ENCODE measurements around the gene XKR3. TPM values are rescaled to one million over a fixed set of nuclear protein-coding genes. Genes with fewer than 3 reads are reported as not detected.

The XKR3 gene
- total RNA-seq, 1 experiment from 2014 or later: not detected

DNA sequence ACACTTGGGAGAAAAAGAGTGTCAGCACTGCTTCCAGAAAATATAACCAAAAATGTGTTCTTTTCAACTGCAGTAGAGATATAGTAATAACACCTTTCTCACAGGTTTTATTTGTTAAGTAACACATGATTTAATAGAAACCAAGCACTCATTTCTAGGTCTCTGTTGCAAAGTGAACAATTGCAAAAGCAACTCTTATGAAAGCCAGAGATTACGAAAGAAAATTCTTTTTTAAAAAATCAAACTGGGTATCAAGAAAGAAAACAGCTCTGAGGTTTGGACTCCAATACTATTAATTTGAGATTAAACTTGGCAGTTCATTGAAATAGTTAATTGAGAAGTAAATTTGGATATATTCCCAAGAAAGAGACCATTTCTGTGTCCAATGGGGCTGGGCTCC is 9.8 kb upstream of the XKR3 start:
- intact Hi-C loops (cut with micrococcal nuclease; ENCODE audit: unreplicated experiment): no loop called here

DNA sequence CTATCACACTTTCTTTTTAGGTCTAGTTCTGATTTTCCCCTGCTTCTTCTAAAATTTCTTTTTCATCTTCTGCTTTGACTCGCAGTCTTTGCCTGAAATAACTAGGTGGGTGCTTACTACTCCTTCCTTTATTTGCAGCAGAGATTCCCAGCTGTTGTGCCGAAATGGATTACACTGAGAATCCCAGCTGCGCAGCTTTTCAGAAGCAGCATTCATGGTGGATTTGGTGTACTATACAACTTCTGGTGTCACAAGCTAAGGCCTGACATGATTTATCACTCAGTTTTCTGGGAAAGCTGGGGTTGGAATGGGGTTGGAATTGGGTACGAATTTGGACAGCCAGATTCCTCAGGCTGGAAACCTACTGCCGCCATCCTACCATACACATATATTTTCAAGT is 6.0 kb upstream of the XKR3 start:
- no peak overlapping the region for H3K27ac Mint-ChIP-seq (ENCODE audit: unreplicated experiment)
- intact Hi-C loops (cut with micrococcal nuclease; ENCODE audit: unreplicated experiment): no loop called here
- peaks cover 18% of the 10 kb centered on the region for H3K9me3 Mint-ChIP-seq (ENCODE audit: low read depth, unreplicated experiment)
- H3K4me1 Mint-ChIP-seq (ENCODE audit: low read depth, unreplicated experiment): no peaks in the 10 kb centered on the region
- H3K27me3 Mint-ChIP-seq (ENCODE audit: unreplicated experiment): no peaks in the 10 kb centered on the region
- TF ChIP-seq, protein P1, sequence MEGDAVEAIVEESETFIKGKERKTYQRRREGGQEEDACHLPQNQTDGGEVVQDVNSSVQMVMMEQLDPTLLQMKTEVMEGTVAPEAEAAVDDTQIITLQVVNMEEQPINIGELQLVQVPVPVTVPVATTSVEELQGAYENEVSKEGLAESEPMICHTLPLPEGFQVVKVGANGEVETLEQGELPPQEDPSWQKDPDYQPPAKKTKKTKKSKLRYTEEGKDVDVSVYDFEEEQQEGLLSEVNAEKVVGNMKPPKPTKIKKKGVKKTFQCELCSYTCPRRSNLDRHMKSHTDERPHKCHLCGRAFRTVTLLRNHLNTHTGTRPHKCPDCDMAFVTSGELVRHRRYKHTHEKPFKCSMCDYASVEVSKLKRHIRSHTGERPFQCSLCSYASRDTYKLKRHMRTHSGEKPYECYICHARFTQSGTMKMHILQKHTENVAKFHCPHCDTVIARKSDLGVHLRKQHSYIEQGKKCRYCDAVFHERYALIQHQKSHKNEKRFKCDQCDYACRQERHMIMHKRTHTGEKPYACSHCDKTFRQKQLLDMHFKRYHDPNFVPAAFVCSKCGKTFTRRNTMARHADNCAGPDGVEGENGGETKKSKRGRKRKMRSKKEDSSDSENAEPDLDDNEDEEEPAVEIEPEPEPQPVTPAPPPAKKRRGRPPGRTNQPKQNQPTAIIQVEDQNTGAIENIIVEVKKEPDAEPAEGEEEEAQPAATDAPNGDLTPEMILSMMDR (IDR thresholded peaks at IDR 0.05; ENCODE audit: unreplicated experiment): no peak
- no TSS peak for BruUV-seq (replicated peaks)
- CTCF ChIA-PET: no interaction called here
- H3K4me3 Mint-ChIP-seq (ENCODE audit: low read depth, unreplicated experiment): no peak overlapping the region
- no peaks in the 10 kb centered on the region for H3K36me3 Mint-ChIP-seq (ENCODE audit: insufficient read depth, unreplicated experiment)
- no peak for DNase-seq

More for the DNA sequence above, 9.8 kb upstream of the XKR3 start:
- no peaks in the 10 kb centered on the region for H3K4me1 Mint-ChIP-seq (ENCODE audit: low read depth, unreplicated experiment)
- no peak for DNase-seq
- peaks cover 19% of the 10 kb centered on the region for H3K9me3 Mint-ChIP-seq (ENCODE audit: low read depth, unreplicated experiment)
- BruUV-seq (replicated peaks): no TSS peak
- no peak overlapping the region for H3K4me3 Mint-ChIP-seq (ENCODE audit: low read depth, unreplicated experiment)
- TF ChIP-seq, protein P1 (IDR thresholded peaks at IDR 0.05; ENCODE audit: unreplicated experiment): no peak
- H3K27ac Mint-ChIP-seq (ENCODE audit: unreplicated experiment): no peak overlapping the region
- H3K27me3 Mint-ChIP-seq (ENCODE audit: unreplicated experiment): no peaks in the 10 kb centered on the region
- no peaks in the 10 kb centered on the region for H3K36me3 Mint-ChIP-seq (ENCODE audit: insufficient read depth, unreplicated experiment)
- CTCF ChIA-PET: no interaction called here

DNA sequence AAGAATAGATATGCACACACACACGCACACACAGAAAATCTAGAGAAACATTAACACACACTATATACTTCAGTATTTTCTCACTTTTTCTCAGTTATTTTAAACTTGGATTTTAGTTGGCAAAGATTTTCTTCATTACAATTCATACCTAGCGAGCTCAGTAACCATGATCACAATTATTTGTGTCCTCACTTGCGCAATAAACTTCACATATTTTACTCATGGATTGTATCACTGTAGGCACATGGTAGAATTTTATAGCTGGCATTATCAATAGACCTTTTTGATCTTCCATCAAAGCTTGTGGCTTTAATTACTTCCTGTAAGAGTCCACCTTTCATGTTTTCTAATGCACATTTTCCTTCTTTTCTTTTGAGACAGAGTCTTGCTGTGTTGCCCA is 4.8 kb upstream of the XKR3 start:
- Mint-ChIP-seq H3K9me3 (ENCODE audit: low read depth, unreplicated experiment) (peaks cover 21% of the 10 kb centered on the region), H3K4me3 (ENCODE audit: low read depth, unreplicated experiment) (no peak overlapping the region), H3K4me1 (ENCODE audit: low read depth, unreplicated experiment) (no peaks in the 10 kb centered on the region), H3K36me3 (ENCODE audit: insufficient read depth, unreplicated experiment) (no peaks in the 10 kb centered on the region), H3K27me3 (ENCODE audit: unreplicated experiment) (no peaks in the 10 kb centered on the region), H3K27ac (ENCODE audit: unreplicated experiment) (no peak overlapping the region)
- BruUV-seq (replicated peaks): no TSS peak
- DNase-seq: no peak
- CTCF ChIA-PET: interaction anchor here (0.6 kb wide), 1 partner anchor 55 kb away, joined by 3 read pairs; no protein-coding TSS in a partner anchor
- TF ChIP-seq, protein P1 (IDR thresholded peaks at IDR 0.05; ENCODE audit: unreplicated experiment): no peak
- intact Hi-C loops (cut with micrococcal nuclease; ENCODE audit: unreplicated experiment): no loop called here

DNA sequence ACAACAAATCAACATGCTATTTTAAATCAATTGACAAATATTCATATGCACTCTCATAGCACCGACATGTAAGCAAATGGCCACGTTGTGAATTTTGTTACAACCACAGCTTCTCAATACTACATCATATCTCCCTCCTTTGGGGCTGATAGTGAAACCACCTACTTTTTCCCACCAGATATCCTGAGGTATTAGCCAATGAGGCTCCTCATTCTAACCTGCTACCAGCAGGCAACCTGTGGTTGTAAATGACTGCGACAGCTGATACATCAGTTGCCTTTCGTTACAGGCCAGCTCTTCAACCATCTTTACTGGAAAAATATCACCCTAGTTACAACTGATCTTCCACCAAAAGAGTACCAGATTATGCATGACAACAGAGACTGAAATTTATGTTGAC is 3.7 kb upstream of the XKR3 start:
- intact Hi-C loops (cut with micrococcal nuclease; ENCODE audit: unreplicated experiment): no loop called here
- DNase-seq: no peak
- Mint-ChIP-seq H3K27me3 (ENCODE audit: unreplicated experiment) (no peaks in the 10 kb centered on the region), H3K27ac (ENCODE audit: unreplicated experiment) (no peak overlapping the region), H3K4me3 (ENCODE audit: low read depth, unreplicated experiment) (no peak overlapping the region), H3K4me1 (ENCODE audit: low read depth, unreplicated experiment) (no peaks in the 10 kb centered on the region), H3K9me3 (ENCODE audit: low read depth, unreplicated experiment) (peaks cover 21% of the 10 kb centered on the region), H3K36me3 (ENCODE audit: insufficient read depth, unreplicated experiment) (no peaks in the 10 kb centered on the region)
- TF ChIP-seq, protein P1 (IDR thresholded peaks at IDR 0.05; ENCODE audit: unreplicated experiment): no peak
- CTCF ChIA-PET: no interaction called here
- no TSS peak for BruUV-seq (replicated peaks)
